Ascending aorta (tissue), 2 donors: ENCODE measurements around the gene PXMP4. TPM values are rescaled to one million over a fixed set of nuclear protein-coding genes. Genes with fewer than 3 reads are reported as not detected.

Source experiments
- DNase-seq, 2 donors: peaks; one replicate each; pipeline ENCODE4 v3.0.0-alpha.2; 2019; ENCODE audit warnings: low spot score in 2 of 2
- H3K27ac ChIP-seq, 2 donors: fragments of 200-600 bp; sonication (generic); one replicate each; pipeline ENCODE4 v1.5.1; 2016 to 2017; ENCODE audit warnings: mild to moderate bottlenecking in 1 of 2
- H3K27me3 ChIP-seq: fragments of 200-600 bp; sonication (generic); one replicate; pipeline ENCODE4 v1.5.1; 2017
- H3K36me3 ChIP-seq, 2 donors: fragments of 200-600 bp; sonication (generic); one replicate each; pipeline ENCODE4 v1.5.1; 2016
- H3K4me1 ChIP-seq, 2 donors: fragments of 200-600 bp; sonication (generic); one replicate each; pipeline ENCODE4 v1.5.1; 2016 to 2017; ENCODE audit warnings: mild to moderate bottlenecking in 1 of 2
- H3K4me3 ChIP-seq, 2 donors: fragments of 200-600 bp; sonication (generic); one replicate each; pipeline ENCODE4 v1.5.1; 2016 to 2017; ENCODE audit warnings: mild to moderate bottlenecking in 1 of 2
- H3K9me3 ChIP-seq, 2 donors: fragments of 200-600 bp; sonication (generic); one replicate each; pipeline ENCODE4 v1.5.1; 2016
- CTCF ChIP-seq, 3 experiments: fragments of 200-600 bp in 2 of 3; fragments of 450-650 bp in 1 of 3; sonication (generic) in 2 of 3; IDR thresholded peaks; one replicate each; pipeline ENCODE4 v1.5.1; 2016 to 2019; ENCODE audit warnings: antibody characterized with exemption in 3 of 3, mild to moderate bottlenecking in 1 of 3, moderate library complexity in 1 of 3
- intact Hi-C: fragments of 100-400 bp; cut with DNase I; formaldehyde crosslinking; loops from one replicate; pipeline ENCODE4 v1.15.1; 2023
- total RNA-seq: library from RNA; depleted of rRNA; stranded (reverse); fragments of >200 nt; gene quantifications from one replicate; pipeline ENCODE4 v1.1.0, GENCODE V29; 2016

PXMP4 gene
- total RNA-seq, 1 donor from 2014 or later = 38.0 TPM

DNA sequence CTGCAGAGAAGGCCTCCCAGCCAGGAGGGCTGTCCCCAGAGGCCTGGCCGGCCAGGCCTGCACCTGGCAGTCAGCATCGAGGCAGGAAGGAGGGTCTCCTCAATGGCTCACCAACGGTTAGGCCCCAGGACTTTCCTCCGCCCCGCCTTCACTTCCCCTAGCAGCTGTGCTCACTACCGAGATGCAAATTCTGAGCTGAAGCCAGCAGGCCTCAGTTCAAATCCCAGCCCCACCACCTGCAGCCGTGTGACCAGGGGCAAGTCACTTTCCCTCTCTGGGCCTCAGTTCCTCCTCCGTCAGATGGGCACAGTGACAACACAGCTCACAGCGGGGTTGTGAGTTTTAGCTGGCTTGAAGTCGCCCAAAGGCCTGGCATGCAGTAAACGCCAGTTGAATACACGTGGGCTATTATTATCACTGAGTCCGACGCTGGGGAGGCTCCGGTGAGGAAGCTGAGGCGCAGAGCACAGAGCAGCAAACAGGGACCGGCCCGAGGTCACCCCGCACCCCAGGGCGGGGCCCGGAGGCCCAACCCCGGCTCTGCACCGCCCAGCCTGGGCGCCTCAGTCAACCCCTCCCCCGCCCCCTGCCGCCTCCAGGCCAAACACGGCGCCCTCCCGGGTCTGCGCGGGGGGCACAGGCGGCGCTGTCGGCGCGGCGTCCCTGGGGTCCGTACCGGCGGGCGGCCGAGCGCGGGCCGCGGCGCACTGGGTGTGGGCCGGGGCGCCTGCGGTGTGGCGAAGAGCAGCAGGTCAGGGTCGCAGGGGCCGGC, 34.6 kb downstream of the PXMP4 start:
- no peaks in the 10 kb centered on the region for H3K9me3 ChIP-seq
- TF ChIP-seq CTCF (IDR thresholded peaks at IDR 0.05) = no peak
- no peak overlapping the region for H3K27ac ChIP-seq
- H3K27me3 ChIP-seq = no peaks in the 10 kb centered on the region
- intact Hi-C loops = no loop called here
- no peaks in the 10 kb centered on the region for H3K36me3 ChIP-seq
- peak overlapping the region; percentile 43 to 62 for H3K4me3 ChIP-seq
- H3K4me1 ChIP-seq = peaks cover 10 to 12% of the 10 kb centered on the region in 2 donors
- no peak for DNase-seq

DNA sequence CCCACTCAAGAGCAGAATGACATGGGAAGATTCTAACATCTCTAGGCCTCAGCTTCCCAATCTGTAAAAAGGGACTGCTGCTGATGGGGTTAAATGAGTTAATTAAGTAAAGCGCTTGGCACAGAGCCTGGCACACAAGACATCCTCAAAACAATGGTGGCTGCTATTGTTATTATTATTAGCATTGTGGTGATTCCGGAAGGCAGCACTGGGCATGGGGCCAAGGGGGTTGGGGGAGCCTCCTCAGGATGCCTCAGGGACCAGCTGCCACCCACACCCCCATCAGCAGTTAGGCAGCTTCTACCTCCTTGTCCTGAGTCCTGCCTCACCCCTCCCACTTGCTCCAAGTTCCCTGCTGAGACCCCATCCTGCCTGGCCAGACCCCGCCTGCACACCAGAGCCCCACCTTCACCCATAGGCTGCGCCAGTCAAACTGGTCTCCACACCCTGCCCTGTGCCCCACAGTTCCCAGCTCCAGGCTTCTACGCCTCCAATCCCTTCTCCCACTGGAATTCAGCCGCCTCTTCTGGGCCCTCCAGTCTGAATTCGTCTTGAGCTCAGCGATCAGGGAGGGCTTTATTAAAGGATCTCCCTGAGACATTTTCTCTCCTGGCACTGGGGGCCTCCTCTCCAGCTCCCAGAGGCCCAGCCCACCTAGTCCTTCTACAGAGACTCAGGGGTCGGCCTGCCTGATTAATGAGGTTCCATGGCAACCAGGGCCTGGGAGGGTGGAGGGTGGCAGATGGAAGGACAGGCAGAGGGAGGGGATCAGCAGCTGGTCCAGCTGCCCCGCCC, 35.4 kb downstream of the PXMP4 start:
- Histone ChIP-seq H3K4me1 (peaks cover 17 to 19% of the 10 kb centered on the region in 2 donors), H3K4me3 (peak overlapping the region in 1 of 2 donors; percentile 62), H3K27me3 (no peaks in the 10 kb centered on the region), H3K9me3 (no peaks in the 10 kb centered on the region), H3K36me3 (no peaks in the 10 kb centered on the region), H3K27ac (no peak overlapping the region)
- no peak for DNase-seq
- intact Hi-C loops = no loop called here
- no peak for TF ChIP-seq CTCF (IDR thresholded peaks at IDR 0.05)

DNA sequence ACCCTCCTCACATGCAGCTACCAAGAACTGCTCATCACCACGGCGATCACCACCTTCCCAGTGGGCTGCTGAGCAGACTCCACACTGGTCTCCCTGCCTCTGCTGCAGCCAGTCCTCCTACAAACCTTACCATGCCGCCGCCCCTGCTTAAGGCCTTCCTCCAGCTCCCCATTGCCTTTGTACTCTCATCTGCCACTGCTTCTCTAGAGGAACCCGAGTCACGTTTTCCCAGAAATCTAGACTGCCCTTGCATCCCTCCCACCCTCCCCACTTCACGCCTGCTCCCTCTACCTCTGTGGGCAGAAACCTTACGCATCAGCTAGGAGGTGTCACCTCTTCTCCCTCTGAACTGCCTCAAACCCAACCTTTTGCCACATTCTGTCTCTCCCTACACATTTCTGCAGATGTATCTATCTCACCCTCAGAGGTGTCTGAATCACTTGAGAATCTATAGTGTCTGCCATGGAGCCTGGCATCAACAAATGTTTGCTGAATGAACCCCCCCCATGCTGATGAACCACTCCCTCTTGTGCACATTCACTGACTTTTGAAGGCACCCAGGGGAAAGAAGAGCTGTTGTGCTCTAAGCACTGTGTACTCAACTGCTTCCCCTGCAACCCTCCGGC, 38.3 kb downstream of the PXMP4 start:
- Histone ChIP-seq H3K27me3 (no peaks in the 10 kb centered on the region), H3K4me3 (no peak overlapping the region), H3K36me3 (no peaks in the 10 kb centered on the region), H3K4me1 (peaks cover 17 to 19% of the 10 kb centered on the region in 2 donors), H3K9me3 (no peaks in the 10 kb centered on the region), H3K27ac (no peak overlapping the region)
- TF ChIP-seq CTCF (IDR thresholded peaks at IDR 0.05) = no peak
- DNase-seq = no peak
- intact Hi-C loops = no loop called here

DNA sequence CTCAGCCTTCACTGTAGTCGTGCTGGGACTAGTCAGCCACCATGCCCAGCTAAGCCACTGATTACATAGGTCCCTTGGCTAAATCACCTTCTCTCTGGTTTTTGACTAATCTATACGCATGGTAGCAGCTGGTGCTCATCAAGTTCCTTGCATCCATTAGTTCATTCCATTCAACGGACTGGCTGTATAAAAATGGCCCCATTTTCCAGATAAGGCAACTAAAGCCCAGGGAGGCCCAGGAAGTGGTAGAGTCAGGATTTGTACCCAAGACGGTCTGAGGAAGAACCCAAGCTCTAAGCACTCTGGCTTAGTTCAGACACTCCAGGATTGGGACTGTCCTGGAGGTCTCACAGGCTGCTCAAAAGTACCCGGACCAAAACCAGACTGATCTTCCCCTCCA, 38.8 kb downstream of the PXMP4 start:
- Histone ChIP-seq H3K27me3 (no peaks in the 10 kb centered on the region), H3K4me3 (no peak overlapping the region), H3K9me3 (no peaks in the 10 kb centered on the region), H3K4me1 (peaks cover 17 to 20% of the 10 kb centered on the region in 2 donors), H3K27ac (no peak overlapping the region), H3K36me3 (no peaks in the 10 kb centered on the region)
- TF ChIP-seq CTCF (IDR thresholded peaks at IDR 0.05) = no peak
- intact Hi-C loops = no loop called here
- DNase-seq = no peak

DNA sequence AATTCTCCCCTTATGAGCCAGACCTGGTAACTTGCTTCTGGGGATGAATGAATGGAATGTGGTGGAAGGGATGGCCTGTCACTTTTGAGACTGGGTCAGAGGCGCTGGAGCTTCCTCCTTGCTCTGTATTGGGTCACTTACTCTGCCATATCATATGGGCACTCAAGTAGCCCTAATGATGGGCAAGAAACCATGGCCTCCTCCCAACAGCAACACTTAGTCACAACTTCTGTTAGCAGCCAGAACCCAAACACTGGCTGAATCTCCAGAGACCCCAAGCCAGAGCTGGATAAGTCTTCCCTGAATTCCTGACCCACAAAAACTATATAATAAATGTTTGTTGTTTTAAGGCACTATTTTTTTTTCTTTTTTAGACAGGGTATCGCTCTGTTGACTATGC, 39.4 kb downstream of the PXMP4 start:
- H3K4me1 ChIP-seq = peaks cover 23 to 26% of the 10 kb centered on the region in 2 donors
- peak overlapping the region; percentile 44 to 46 for H3K27ac ChIP-seq
- H3K9me3 ChIP-seq = no peaks in the 10 kb centered on the region
- DNase-seq = no peak
- H3K27me3 ChIP-seq = no peaks in the 10 kb centered on the region
- H3K36me3 ChIP-seq = no peaks in the 10 kb centered on the region
- intact Hi-C loops = no loop called here
- no peak for TF ChIP-seq CTCF (IDR thresholded peaks at IDR 0.05)
- H3K4me3 ChIP-seq = no peak overlapping the region
